T-helper 2 cell treated with Interferon-gamma antibody and Interleukin-4, amounts not matched to agents 5 μg/mL and 100 μg/mL, for 36 hours (primary cell): ENCODE results near the gene FES.

Experiments used
- DNase-seq: peaks from one replicate; pipeline ENCODE4 v3.0.0; 2021; ENCODE audit warnings: low spot score
- H3K27ac Mint-ChIP-seq: one replicate; pipeline ENCODE4 v1.8.0; 2021; ENCODE audit warnings: mild to moderate bottlenecking, mixed read lengths
- H3K27me3 Mint-ChIP-seq: one replicate; pipeline ENCODE4 v1.8.0; 2021; ENCODE audit warnings: low read depth, mixed read lengths
- H3K36me3 Mint-ChIP-seq: one replicate; pipeline ENCODE4 v1.8.0; 2021; ENCODE audit warnings: low read depth, mixed read lengths
- H3K4me1 Mint-ChIP-seq: one replicate; pipeline ENCODE4 v1.8.0; 2021; ENCODE audit warnings: low read depth, mixed read lengths
- H3K4me3 Mint-ChIP-seq: one replicate; pipeline ENCODE4 v1.8.0; 2022; ENCODE audit warnings: mild to moderate bottlenecking, moderate library complexity, mixed read lengths
- H3K9me3 Mint-ChIP-seq: one replicate; pipeline ENCODE4 v1.8.0; 2021; ENCODE audit warnings: mixed read lengths

The FES gene

GRCh38 chr15:90936823-90937222 is 52.5 kb downstream of the FES start:
- Mint-ChIP-seq H3K36me3 (peaks cover 37% of the 10 kb centered on the region), H3K9me3 (no peaks in the 10 kb centered on the region), H3K27me3 (no peaks in the 10 kb centered on the region), H3K27ac (peak overlapping the region; percentile 78), H3K4me1 (peaks cover 27% of the 10 kb centered on the region), H3K4me3 (peak overlapping the region; percentile 91)
- no peak for DNase-seq

GRCh38 chr15:90938261-90938660 is 54.0 kb downstream of the FES start:
- no peaks in the 10 kb centered on the region for H3K9me3 Mint-ChIP-seq
- no peak overlapping the region for H3K4me3 Mint-ChIP-seq
- H3K36me3 Mint-ChIP-seq: peaks cover 49% of the 10 kb centered on the region
- peaks cover 18% of the 10 kb centered on the region for H3K4me1 Mint-ChIP-seq
- H3K27ac Mint-ChIP-seq: no peak overlapping the region
- DNase-seq: no peak
- H3K27me3 Mint-ChIP-seq: no peaks in the 10 kb centered on the region

DNA sequence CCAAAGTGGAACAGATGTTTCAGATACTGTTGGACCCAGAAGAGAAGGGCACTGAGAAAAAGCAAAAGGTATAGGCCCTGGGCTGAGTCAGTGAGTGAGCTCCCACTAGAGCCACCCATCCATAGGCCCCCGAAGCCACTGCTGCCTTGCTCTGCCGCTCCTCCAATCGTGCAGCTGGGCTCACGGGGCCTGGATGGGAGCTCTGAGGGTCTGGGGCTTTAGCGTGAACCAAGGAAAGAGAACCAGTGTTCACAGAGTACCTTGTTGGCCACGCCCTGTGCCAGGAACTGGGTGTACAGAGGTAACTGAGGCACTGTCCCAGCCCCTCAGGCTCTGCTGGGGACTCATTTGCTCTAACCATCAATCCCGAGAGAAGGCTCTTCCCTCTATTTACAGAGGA is 55.5 kb downstream of the FES start:
- Mint-ChIP-seq H3K36me3 (peaks cover 54% of the 10 kb centered on the region), H3K27ac (no peak overlapping the region), H3K4me1 (peaks cover 10% of the 10 kb centered on the region), H3K9me3 (no peaks in the 10 kb centered on the region), H3K27me3 (no peaks in the 10 kb centered on the region), H3K4me3 (no peak overlapping the region)
- no peak for DNase-seq

GRCh38 chr15:90941038-90941437 is 56.7 kb downstream of the FES start:
- peaks cover 57% of the 10 kb centered on the region for H3K36me3 Mint-ChIP-seq

DNA sequence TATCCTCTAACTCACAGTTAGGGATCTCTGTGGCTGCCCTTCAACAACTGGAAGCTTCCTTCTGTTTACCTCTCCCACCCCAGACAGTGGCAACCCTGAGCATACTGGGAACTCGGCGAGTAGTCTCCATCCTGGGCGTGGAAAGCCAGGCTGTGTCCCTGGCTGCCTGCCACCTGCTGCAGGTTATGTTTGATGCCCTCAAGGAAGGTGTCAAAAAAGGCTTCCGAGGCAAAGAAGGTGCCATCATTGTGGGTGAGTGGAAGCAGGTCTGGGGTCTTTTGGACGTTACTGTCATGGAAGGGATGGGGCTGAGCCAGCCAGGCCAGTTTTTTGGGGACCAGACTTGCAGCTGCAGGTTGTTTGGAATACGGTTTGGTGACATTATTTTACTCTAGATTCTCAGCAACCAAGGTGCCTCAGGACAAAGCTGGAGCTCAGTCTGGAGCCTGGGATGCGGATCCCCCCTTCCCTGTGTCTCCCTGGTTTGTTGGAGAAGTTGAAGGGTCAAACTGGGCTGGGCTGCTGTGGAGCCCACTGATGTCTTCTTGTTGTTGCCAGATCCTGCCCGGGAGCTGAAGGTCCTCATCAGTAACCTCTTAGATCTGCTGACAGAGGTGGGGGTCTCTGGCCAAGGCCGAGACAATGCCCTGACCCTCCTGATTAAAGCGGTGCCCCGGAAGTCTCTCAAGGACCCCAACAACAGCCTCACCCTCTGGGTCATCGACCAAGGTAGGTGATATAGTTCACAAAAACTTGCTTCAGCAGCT is 58.2 kb downstream of the FES start:
- H3K36me3 Mint-ChIP-seq: peaks cover 58% of the 10 kb centered on the region
- no peak overlapping the region for H3K27ac Mint-ChIP-seq
- H3K4me3 Mint-ChIP-seq: no peak overlapping the region
- H3K9me3 Mint-ChIP-seq: no peaks in the 10 kb centered on the region
- no peaks in the 10 kb centered on the region for H3K4me1 Mint-ChIP-seq
- no peaks in the 10 kb centered on the region for H3K27me3 Mint-ChIP-seq
- no peak for DNase-seq

More at GRCh38 chr15:90941038-90941437, 56.7 kb downstream of the FES start:
- Mint-ChIP-seq H3K4me3 (no peak overlapping the region), H3K4me1 (peaks cover 9% of the 10 kb centered on the region), H3K27me3 (no peaks in the 10 kb centered on the region), H3K9me3 (no peaks in the 10 kb centered on the region), H3K27ac (no peak overlapping the region)
- DNase-seq: no peak

GRCh38 chr15:90945091-90945490 is 60.8 kb downstream of the FES start:
- Mint-ChIP-seq H3K27ac (no peak overlapping the region), H3K4me1 (no peaks in the 10 kb centered on the region), H3K36me3 (peaks cover 60% of the 10 kb centered on the region), H3K27me3 (no peaks in the 10 kb centered on the region), H3K9me3 (no peaks in the 10 kb centered on the region), H3K4me3 (no peak overlapping the region)
- no peak for DNase-seq
